SK-N-SH treated with all-trans-retinoic acid at 6 μM for 48 hours (cell line): Measurements from ENCODE around the gene SLPI.

Experiments
- BACH2 ChIP-seq: fragments of 250-450 bp; sonication (Bioruptor Pico); IDR thresholded peaks from 2 replicates; pipeline ENCODE4 v1.9.0; 2021; ENCODE audit warnings: mild to moderate bottlenecking, borderline replicate concordance
- OSR1 ChIP-seq: fragments of 250-450 bp; sonication (Bioruptor Pico); IDR thresholded peaks from 2 replicates; pipeline ENCODE4 v1.8.0; 2022; ENCODE audit warnings: moderate library complexity, mild to moderate bottlenecking, inconsistent platforms
- TCF4 ChIP-seq: fragments of 250-450 bp; sonication (Bioruptor Pico); IDR thresholded peaks from 2 replicates; pipeline ENCODE4 v1.8.0; 2021; ENCODE audit warnings: mild to moderate bottlenecking, moderate library complexity, borderline replicate concordance
- ZFP3 ChIP-seq: fragments of 250-450 bp; sonication (Bioruptor Pico); IDR thresholded peaks from 2 replicates; pipeline ENCODE4 v1.5.0; 2020; ENCODE audit warnings: mild to moderate bottlenecking, moderate library complexity
- ZNF565 ChIP-seq: fragments of 450-650 bp; formaldehyde crosslinking; conservative IDR thresholded peaks from 2 replicates; pipeline ENCODE4 v1.5.0; 2020; ENCODE audit warnings: low read depth, mild to moderate bottlenecking, moderate library complexity
- ZNF8 ChIP-seq: fragments of 450-650 bp; formaldehyde crosslinking; IDR thresholded peaks from 2 replicates; pipeline ENCODE4 v1.5.0; 2020; ENCODE audit warnings: mild to moderate bottlenecking, moderate library complexity

DNA sequence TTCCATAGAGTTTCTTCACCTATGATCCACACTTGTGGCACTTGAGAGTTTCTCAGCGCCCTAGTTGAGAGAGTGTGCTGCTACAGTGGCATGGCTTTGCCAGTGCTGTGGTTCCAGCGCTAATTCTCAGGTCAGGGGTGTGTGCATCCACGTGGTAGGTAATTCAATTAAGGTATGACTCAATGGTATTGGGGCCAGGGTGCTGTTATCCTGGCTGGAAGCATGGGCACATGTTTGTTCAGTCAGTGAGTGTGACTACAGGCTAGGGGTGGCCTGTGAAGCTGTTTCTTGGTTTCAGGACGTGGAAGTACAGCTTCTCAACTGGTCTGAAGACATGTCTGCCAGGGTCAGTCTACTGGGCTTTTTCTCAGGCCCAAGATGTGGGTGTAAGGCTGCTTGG is 36.2 kb downstream of the SLPI start:
- TF ChIP-seq ZNF565 (no peak), OSR1 (CRISPR knock-in tag) (no peak), ZFP3 (CRISPR knock-in tag) (no peak), ZNF8 (CRISPR knock-in tag) (no peak), TCF4 (CRISPR knock-in tag) (no peak), BACH2 (no peak)
